ENCODE results near the gene FKBP8.

Gene FKBP8

DNA sequence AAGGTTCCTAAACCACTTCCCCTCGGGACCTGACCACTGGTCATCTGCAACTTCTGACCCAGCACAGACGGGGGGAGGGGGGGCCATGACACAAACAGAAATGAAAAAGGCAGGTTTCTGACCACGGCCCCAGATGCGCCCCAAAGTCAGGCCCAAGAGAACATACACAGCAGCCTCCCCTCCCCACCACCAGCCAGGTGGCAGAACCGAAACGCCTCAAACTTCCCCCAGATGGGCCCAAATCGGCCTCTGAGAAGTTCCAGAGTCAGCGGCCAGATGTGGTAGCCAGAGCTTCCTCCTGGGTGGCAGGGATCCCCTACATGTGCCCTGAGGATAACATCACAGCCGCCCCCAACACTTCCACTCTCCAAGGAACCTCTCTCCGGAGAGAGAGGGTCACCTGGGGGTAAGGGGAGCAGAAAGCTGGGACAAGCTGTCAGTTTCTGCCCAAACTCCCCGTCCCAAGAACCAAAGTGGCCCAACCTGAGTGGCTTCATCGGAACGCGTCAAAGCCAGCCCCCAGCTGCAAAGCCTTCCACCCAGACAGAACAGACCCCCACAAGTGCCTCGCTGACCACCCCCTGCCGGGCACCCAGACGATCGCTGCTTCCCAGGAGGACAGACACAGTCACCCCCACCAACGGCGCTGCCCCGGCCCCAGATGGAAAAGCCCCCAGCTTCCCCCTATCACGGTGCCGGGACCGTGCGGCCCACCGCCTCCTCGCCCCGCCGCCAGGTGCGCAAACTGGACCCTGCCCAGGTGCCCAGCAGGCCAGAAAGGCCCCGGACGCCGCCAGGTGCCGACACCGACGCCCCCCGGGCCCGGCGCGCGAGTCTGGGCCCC is 22.3 kb downstream of the FKBP8 start:
- DNase-seq = no peak

DNA sequence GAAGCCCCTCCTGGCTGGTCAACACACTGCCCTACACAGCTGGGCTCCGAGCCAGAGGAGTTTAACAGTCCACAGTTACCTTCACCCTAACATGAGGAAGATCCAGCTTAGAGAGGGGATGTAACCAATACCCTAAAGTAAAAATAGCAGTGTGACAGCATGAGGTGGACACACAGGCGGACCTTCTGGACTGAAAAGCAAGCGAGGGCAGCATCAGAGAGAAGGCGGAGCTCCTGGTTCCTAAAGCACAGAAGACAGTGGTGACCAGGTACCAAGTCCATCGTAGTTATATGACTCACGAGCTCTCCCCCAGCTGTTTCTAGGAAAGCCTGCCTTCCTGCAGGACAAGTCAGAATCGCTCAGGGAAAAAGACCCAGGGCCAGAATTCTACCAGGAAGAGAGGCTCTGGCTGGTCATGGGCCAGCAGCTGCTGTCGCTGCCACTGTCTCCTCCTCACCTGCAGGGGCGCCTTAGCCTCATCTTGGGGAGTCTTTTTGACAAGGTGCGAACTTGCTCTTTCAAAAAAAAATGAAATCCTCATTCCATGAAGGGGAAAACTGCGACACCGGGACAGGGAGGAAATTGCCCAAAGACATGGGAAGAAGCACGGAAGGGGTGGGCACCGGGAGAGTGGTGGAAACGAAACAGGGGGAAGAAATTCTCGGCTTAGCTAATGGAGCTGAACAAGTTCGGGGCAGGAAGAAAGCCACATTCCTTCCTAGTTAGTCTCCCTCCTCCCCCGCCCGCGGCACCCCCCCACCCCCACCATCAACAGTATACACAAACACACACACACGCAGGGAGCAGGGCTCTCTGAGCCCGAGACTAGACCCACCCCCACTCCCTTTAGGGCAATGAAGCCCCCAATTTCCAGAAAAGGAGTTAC is 23.2 kb downstream of the FKBP8 start:
- DNase-seq = peak; percentile 19

DNA sequence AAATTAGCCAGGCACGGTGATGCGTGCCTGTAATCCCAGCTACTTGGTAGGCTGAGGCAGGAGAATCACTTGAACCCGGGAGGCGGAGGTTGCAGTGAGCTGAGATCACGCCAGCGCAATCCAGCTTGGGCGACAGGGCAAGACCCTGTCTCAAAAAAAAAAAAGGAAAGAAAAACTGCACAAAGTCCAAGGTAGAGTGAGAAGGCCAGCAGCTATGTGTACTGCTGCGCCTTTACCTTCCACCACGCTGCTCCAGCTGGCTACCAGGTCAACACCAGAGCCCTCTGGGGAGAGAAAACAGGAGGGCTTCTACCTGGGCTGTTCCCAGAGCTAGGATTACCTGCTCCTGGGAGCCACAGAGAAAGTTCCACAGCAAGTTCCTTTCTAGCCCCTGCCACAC is 24.7 kb downstream of the FKBP8 start:
- DNase-seq = no peak

DNA sequence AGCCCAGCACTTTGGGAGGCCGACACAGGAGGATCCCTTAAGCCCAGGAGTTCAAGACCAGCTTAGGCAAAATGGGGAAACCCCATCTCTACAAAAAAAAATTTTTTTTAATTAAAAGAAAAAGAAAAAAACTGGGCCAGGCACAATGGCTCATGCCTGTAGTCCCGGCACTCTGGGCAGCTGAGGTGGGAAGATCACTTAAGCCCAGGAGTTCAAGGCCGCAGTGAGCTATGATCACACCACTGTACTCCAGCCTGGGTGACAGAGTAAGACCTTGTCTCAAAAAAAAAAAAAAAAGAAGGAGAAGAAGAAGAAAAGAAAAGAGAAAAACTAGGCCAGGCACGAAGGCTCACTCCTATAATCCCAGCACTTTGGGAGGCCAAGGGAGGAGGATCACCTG is 25.8 kb downstream of the FKBP8 start:
- no peak for DNase-seq

DNA sequence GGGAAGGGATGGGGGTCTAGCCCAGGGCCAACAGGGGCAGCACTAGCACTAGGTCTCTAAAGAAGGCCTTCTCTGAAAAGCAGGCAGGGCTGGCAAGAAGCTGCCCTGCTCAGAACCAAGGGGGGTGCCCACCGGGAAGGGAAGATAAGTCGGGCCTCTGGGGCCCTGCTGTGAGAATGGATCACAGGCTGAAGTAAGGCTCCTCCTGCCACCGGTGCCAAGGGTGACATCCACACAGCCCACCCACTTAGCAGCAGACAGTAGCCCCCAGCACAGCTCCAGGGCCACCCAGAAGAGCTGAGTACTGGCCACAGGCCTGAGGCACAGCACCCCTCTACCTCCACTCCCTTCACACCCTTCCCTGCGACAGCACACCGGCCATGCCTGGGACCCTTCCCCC is 27.4 kb downstream of the FKBP8 start:
- no peak for DNase-seq

DNA sequence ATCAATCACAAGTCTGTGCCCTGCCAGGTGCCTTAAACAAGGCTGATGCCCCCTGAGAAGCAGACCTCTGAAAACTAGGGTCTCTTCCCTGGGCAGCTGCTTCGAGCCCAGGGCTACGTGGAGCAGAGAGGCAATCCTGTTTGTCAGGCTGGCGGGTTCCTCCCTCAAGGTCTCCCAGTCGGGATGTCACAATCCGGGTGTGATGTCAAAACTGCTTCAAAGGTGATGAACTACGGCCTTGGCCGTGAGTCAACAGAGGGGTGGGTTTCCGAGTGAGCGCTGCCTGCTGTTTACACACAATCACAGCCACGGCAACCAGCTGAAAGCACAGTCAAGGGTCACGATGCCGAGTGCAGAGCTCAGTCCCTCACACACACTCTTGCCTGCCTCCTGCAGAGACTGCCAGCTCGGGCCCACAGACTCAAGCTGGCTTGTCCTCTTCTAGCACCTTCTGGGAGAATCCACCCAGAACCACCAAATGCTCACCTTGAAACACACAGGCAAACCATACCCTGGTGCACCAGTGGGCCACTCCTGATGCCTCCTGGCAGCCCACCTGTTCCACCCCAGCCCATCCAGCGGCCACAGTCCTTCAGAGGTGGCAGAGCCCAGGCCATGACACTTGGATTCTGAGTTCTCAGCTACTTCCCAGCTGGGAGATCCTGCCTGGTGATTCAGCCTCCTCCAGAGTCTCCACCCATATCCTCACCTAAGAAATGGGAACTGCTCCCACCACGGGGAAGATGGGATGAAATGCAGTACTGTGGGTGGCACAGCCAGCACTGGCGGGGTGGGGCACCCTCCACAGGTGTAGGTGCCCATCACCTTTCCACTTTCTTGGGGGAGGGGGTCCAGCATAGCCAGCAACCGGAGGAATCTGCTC is 28.3 kb downstream of the FKBP8 start:
- DNase-seq = peak; percentile 38

DNA sequence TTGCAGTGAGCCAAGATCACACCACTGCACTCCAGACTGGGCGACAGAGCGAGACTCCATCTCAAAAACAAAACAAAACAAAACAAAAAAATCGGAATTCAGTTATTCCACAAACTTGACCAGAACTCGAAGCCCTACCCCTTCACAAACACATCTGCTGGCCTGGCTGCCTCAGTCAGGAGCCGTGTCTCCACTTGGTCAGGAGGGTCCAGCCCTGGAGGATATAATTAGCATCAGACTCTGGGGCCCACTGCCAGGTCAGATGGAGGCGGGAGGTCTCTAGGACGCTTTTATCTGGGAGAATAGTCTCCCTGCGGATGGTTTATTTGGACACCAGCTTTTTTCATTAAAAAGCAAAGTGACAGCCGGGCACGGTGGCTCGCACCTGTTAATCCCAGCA is 29.5 kb downstream of the FKBP8 start:
- DNase-seq = no peak

DNA sequence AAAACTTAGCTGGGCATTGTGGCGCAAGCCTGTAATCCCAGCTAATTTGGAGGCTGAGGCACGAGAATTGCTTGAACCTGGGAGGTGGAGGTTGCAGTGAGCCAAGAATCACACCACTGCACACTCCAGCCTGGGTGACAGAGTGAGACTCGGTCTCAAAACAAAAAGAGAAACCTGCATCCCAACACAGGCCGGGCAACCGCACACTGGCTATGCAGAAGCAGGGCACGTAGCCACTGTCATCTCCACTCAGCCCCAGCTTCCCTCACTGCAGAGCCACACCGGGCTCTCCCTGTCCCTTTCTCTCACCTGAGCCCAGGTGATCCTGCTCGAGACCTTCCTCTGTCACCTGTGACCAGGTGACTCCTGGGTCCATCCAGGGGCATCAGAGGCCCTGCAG is 33.2 kb downstream of the FKBP8 start:
- no peak for DNase-seq

DNA sequence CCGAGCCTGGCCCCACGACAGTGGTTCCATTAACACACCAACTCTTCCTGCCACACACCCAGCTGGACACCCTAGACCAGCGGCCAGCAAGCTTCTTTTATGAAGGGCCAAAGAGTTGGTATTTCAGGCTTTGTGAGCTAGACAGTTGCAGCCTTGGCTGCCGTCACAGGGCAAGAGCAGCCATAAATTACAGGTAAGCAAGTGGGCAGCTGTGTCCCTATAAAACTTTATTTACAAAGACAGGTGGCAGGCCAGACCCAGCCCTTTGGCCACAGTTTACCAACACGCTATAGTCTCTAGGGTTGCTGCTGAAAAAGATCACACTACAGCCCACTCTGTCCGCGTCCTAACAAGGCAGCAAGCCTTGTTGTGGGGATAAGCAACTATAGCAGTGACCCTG is 34.8 kb downstream of the FKBP8 start:
- no peak for DNase-seq

DNA sequence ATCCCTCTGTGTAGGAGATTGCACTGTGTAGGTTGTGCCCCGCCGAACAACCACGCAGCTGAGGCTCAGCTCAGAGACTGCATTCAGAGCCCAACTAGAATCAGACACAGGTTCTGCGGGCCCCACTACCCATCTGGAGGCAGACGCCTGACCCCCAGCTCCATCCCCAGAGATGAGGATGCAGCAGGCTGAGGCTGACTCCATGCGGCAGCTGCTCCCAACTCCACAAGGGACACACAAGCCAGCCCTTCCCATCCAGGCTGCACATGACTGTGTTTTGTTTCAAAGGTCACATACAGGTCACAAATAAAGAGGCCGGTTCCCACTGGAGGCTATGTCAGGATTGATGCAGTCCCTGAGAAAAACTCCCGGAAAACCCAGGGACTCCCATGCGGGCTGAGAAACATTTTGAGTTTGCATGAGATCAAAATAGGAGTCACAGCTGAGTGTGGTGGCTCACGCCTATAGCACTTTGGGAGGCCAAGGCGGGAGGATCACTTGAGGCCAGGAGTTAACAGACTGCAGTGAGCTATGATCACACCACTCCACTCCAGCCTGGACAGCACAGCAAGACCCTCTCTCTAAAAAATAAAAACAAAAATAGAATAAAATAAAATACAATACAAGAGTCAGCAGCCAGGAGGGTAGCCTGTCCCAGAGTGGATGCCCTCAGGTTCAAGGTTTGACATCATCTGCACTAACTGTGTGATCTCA is 35.5 kb downstream of the FKBP8 start:
- DNase-seq = no peak

DNA sequence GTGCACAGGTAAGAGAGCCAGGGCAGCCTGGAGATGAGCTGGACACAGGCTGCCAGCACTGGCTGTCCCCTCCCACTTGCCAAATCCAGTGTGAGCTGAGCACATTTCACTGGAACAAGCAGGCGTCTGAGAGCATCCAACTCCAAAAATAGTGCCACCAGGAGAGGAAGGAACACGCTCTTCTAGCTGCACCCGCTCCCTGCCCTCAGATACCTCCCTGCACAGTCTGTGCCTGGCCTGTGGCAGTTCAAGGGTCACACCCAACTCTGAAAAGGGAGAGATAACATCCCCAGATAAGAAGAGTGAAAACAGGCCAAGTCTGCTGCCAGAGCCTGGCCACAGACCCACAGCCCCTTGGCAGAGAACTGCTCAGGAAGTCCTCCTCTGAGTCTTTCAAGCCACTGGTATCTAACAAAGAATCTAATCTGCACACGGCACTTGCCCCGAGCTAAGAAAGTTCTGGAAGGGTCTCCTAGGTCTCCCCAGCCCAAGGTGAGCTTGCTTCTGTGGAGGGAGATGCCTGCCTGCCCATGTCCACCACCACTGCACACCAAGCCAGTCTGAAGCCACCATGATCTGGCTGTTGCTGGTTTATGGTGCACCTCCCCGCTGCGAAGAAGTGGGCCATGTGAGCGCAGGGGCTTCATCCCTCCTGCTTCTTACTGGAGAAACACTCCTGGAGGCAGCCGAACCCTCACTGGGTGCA is 36.2 kb downstream of the FKBP8 start:
- DNase-seq = no peak

DNA sequence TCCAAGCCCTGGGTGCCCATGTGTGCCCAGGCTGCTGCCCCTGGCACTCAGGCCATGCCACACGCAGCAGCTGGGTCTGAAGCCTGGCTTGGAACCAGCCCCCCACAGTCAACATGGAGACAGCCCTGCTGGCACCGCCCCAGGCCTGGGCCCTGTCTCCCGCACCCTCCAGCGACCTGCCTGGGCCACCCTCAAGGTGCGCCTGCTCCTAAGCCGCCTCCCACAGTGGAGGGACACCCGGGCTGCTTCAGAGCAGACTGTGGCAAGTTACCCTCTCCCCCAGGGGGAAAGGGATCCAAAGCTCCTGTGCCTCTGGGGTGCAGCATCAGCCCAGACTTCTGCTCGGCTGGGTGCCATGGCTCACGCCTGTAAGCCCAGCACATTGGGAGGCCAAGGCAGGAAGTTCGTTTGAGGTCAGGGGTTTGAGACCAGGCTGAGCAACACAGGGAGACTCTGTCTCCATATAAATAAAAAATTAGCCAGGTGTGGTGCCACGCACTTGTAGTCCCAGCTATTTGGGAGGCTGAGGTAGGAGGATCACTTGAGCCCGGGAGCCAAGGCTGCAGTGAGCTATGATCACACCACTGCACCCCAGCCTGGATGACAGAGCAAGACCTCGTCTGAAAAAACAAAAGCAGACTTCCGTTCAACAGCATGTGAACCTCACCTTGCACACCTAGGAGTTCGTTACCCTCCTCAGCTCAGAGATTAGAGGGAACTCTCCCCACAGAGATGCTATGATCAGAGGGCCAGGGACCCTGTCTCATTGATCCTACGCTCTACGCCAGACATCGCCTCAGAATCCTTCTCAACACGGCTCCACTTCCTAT is 37.1 kb downstream of the FKBP8 start:
- no peak for DNase-seq

DNA sequence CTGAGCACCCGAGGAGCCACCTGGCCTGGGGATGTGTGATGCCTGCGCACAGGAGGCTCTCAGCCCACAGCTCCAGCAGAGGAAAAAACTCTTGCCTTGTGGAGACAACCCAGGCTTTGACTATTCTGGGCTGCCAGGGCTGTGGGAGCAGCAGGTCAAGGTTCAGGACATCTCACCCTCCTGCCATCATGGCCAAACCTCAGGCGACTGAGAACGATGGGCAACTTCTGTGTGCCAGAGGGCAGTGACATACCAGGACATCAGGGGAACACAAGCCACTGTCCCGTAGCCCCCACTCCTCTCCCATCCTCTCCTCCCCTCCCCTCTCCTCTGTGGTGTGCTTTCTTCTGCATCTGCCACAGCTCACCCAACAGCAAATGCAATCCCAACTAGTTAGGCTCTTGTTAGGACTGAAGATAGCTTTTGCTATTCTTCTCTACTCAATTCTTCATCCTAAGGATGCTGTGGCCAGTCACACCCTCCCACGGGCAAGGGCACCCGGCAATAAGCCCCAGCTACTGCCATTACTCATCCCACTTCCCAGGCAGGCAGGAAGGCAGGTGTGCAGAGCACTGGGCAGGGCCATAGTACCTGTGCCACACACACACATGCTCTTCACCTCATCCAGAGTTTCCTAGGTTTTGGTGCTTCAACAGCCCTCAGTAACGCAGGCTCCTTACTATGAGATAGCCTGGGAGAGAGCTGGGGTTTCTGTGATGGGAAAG is 38.3 kb downstream of the FKBP8 start:
- DNase-seq = no peak

DNA sequence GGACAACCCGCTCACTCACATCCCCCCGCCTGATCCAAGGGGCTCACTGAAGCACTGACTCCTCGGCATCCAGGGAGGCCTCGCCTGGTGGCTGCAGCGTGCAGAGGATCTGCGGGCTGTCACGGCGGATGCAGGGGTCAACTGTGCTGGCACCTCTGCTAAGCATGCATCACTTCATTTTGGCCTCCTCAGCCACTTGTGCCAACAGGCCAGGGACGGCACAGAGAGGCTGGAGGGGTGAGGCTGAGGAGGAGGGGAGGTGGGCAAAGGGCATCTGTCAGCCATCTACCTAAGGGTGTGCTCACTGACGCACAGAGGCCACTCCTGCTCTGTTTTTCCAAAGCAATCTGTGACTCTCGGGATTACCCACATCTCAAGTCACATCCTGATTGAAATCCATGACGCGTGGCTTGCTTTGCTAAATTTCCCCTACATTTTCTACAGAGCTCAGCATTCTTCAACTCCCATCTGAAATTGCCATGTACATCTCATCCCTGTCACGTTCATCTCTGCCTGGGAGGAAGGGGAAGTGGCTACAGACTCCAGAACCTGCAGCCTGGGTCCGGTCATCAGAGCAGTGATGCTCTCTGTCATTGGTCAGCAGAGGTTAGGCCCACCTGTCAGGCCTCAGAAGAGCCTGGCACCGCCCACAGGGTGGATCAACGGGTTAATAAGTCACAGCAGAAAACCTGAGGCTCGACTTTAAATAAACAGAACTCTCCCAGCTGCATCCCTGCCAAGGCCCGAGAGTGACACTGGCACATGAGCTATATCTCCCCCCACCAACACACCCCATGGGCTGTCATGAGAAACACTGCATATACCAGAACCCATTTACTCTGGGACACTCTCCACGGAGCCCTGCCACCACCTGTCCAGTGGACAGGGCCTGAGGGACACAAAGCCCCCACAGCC is 39.1 kb downstream of the FKBP8 start:
- no peak for DNase-seq

DNA sequence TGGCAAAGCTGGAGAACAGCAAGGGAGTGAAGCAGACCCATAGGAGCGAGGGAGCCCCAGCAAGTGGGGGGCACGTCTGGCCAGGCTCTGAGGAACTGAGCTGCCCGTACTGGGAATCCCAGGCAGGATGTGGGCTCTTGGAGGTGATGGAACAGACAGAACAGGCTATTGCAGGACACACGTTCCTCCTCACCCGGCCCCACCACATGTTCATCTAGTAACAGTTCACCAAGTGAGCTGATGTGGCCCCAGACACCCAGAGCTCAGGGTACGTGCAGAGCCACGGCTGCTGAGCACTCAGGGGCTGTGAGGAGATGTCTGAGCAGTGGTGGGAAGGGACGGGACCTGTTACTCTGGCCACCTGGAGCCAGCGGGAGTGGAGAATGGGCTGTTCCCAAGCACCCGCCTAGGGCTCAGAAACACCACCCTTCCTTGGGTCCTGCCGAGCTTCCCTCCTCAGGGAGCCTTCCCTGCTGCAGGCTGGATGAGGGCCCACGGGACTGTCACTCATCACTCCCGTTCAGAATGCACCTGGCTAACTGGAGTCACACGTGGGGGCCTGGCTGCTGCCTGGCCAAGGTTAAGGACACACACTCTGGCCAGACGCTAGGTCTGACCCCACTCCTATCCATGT is 39.9 kb downstream of the FKBP8 start:
- no peak for DNase-seq

DNA sequence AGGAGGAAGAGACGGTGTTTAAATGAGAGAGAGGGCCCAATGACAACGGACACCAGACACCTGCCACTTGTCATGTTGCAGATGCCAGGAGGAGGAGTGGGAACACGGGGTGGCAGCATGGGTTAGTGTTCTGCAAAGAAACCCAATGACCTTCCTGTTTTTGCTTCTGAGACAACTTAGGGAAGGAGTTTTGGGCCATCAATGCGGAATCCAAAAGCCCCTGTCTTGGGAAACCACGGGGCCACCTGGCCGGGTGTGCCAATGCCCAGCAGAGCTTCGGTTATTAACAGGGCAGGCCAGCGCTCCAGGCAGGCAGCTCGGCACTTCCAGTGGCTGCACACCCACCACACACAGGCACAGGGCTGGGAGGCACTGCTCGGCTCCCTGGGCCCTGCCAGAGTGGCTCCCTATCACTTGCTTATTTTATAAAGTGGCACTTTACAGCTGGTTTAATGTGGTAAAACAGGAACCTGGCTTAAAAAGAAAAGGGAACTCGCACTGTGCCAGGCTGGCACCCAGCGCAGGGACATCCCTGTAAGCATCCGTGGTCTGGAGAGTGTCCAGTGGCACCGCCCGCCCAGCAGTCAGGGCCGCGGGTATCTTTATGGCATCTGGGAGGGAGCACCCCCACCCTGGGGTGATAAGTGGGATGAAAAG is 40.6 kb downstream of the FKBP8 start:
- no peak for DNase-seq

DNA sequence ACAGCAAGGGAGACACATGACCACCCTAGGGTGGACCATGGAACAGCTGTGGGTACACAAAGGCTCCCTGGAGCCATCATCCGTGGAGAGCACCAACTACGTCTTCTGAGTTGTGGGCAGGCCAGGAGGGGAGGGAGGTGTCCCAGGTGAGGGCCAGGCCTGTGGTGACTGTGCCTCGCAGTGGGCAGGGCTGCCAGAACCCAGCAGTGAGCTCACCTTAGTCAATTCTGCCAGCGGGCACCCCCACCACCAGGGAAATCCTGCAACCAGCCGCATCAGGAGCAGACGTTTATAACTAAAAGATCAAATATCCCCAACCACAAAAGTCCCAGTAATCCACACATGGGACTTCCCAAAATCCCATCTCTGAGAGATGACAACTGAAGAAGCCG is 41.1 kb downstream of the FKBP8 start:
- DNase-seq = no peak

DNA sequence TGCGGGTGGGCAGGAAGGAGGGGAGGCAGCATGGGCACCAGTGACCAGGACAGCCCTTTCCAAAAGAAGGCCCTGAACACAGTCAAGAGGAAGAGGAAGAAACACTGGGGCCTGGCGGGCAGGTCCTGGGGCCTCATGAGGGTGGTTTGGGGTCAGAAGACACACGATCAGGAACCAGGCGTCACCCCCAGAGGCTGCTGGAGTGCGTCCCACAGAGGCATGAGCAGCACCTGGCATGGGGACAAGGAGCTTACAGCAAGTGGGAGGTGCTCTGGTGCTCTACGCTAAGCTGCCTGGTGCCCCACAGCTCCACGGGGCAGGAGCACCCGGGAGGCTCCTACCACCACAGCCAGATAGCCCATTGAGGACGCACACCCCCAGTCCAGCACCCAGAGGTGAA is 41.5 kb downstream of the FKBP8 start:
- DNase-seq = no peak
